Lower leg skin (tissue), 3 donors: ENCODE data around the gene SLC9A3.

Experiments used
- CTCF ChIP-seq, 3 donors: fragments of 450-650 bp; IDR thresholded peaks; one replicate each; pipeline ENCODE4 v1.5.1; 2016; ENCODE audit warnings: antibody characterized with exemption in 3 of 3, mild to moderate bottlenecking in 3 of 3, moderate library complexity in 2 of 3
- POLR2A ChIP-seq, 2 donors: fragments of 450-650 bp; IDR thresholded peaks; one replicate each; pipeline ENCODE4 v1.6.1; 2016 to 2017; ENCODE audit warnings: antibody characterized with exemption in 2 of 2, mild to moderate bottlenecking in 1 of 2, moderate library complexity in 1 of 2

- TF ChIP-seq CTCF (IDR thresholded peaks at IDR 0.05) (no peak), POLR2A (IDR thresholded peaks at IDR 0.05) (no peak)
Measured at GRCh38 chr5:488241-488640, 36.0 kb downstream of the SLC9A3 start.
